ENCODE data around the gene SMARCAD1. TPM values are rescaled to one million over a fixed set of nuclear protein-coding genes. Genes with fewer than 3 reads are reported as not detected.

Gene SMARCAD1
- total and polyA plus RNA-seq, 9 of the 15 experiments (the other 6 are each of a cell fraction or from before 2014, with no cell fraction given): 11.2 to 52.2 (median 34.6) TPM

- TF ChIP-seq RBM22 (IDR thresholded peaks at IDR 0.05; ENCODE audit: low read depth, low read length, poor library complexity, severe bottlenecking): no peak
- no peak for TF ChIP-seq ZNF274 (IDR thresholded peaks at IDR 0.05; ENCODE audit: borderline replicate concordance, low read depth, low read length)
- no peak for TF ChIP-seq SUPT5H (IDR thresholded peaks at IDR 0.05)
- no peak for TF ChIP-seq EWSR1 (IDR thresholded peaks at IDR 0.05; ENCODE audit: borderline replicate concordance, low read depth, partially characterized antibody)
- TF ChIP-seq RAD21 (CRISPR knock-in tag; conservative IDR thresholded peaks at IDR 0.05 in 1 of 2, IDR thresholded peaks at IDR 0.05 in 1 of 2): peak in 1 of 2 experiments; percentile 31; a peak in 2 of 4 replicates
- no peak for TF ChIP-seq YBX1 (IDR thresholded peaks at IDR 0.05)
- no peak for TF ChIP-seq CGGBP1 (CRISPR knock-in tag; IDR thresholded peaks at IDR 0.05)
- peak; percentile 36; the same call in 1 of the 2 replicates for TF ChIP-seq HMBOX1 (IDR thresholded peaks at IDR 0.05)
- no peak for TF ChIP-seq SMAD1 (IDR thresholded peaks at IDR 0.05; ENCODE audit: low read depth, low read length, partially characterized antibody)
- no peak for TF ChIP-seq ZNF639 (CRISPR knock-in tag; conservative IDR thresholded peaks at IDR 0.05 in 1 of 2, IDR thresholded peaks at IDR 0.05 in 1 of 2)
- peak; percentile 56; the same call in 1 of the 2 replicates for TF ChIP-seq EP300 (IDR thresholded peaks at IDR 0.05; ENCODE audit: low read length)
- no peak for TF ChIP-seq PCBP1 (IDR thresholded peaks at IDR 0.05; ENCODE audit: low read depth, low read length, poor library complexity, severe bottlenecking)
- peak; percentile 79 for TF ChIP-seq PML (IDR thresholded peaks at IDR 0.05; ENCODE audit: low read length)
- TF ChIP-seq ZNF277 (CRISPR knock-in tag; IDR thresholded peaks at IDR 0.05; ENCODE audit: borderline replicate concordance): no peak
- TF ChIP-seq ZNF449 (CRISPR knock-in tag; IDR thresholded peaks at IDR 0.05): no peak
- peak; percentile 80 for TF ChIP-seq SMARCA4 (IDR thresholded peaks at IDR 0.05)
- peak; percentile 39; the same call in 1 of the 2 replicates for TF ChIP-seq CREB1 (IDR thresholded peaks at IDR 0.05)
- TF ChIP-seq CREB1 (CRISPR knock-in tag; IDR thresholded peaks at IDR 0.05): no peak
- TF ChIP-seq ZNF561 (CRISPR knock-in tag; conservative IDR thresholded peaks at IDR 0.05): no peak
These were observed 91.1 kb downstream of the SMARCAD1 start (continued) for GRCh38 chr4:94298725-94299252.

All from K562 (cell line).